ENCODE results near the gene ARAP1. TPM values are rescaled to one million over a fixed set of nuclear protein-coding genes. Genes with fewer than 3 reads are reported as not detected.
"Not testable (repeated sequence)": the region's sequence is repeated elsewhere in the genome, so short reads cannot be mapped to it uniquely, and the experiment has no call there.

The ARAP1 gene
- total RNA-seq: 56.2 and 60.2 TPM in 2 replicates

DNA sequence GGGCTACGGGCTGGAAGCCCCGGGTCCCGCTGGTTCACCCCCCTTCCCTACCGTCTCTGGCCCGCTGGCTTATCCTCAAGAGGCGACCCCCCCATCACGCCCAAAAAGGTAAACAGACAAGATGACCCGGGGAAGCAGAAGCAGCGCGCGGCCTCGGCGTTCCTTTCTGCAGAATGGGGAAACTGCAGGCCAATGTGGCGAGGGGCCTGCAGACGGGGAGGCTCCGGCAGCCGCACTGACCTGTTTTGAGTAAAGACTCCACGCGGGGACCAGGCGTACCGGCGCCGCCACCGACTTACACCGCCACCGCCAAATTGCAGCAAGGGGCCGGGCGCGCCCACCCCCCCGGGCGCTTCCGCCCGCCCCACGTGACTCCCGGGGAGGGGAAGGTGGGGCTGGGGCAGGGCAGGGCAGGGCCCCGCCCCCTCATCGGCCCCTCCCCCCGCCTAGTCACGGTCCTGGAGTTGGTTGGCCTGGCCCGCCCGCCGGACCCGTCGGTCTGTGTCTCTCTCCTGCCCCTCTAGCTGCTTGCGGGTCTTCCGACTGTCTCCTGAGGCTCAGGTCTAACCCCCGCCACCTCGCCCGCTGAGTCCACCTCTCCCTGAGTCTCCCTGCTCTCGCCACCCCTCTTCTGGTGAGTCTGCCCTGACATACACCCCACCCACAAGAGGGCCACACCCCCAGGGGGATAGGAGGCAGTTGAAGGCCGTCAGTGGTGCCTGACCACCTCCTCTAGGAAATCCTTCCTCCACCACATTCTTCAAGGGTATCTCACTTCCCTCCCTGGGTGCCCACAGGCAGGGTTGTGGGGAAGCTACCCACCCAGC is at the start of gene ARAP1:
TSS of gene ARAP1 (minus strand) at position 321 of the 827 bp plus-strand sequence. CDS start 25,280 bp downstream, outside the sequence.
- no peak for DNase-seq (ENCODE audit: low read depth)
- TF ChIP-seq, protein P1, sequence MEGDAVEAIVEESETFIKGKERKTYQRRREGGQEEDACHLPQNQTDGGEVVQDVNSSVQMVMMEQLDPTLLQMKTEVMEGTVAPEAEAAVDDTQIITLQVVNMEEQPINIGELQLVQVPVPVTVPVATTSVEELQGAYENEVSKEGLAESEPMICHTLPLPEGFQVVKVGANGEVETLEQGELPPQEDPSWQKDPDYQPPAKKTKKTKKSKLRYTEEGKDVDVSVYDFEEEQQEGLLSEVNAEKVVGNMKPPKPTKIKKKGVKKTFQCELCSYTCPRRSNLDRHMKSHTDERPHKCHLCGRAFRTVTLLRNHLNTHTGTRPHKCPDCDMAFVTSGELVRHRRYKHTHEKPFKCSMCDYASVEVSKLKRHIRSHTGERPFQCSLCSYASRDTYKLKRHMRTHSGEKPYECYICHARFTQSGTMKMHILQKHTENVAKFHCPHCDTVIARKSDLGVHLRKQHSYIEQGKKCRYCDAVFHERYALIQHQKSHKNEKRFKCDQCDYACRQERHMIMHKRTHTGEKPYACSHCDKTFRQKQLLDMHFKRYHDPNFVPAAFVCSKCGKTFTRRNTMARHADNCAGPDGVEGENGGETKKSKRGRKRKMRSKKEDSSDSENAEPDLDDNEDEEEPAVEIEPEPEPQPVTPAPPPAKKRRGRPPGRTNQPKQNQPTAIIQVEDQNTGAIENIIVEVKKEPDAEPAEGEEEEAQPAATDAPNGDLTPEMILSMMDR (conservative IDR thresholded peaks at IDR 0.05; ENCODE audit: low read depth, low read length): no peak
- peak within 1 kb of the TSS; percentile 68 for H3K4me3 ChIP-seq (ENCODE audit: low read depth, low read length)

DNA sequence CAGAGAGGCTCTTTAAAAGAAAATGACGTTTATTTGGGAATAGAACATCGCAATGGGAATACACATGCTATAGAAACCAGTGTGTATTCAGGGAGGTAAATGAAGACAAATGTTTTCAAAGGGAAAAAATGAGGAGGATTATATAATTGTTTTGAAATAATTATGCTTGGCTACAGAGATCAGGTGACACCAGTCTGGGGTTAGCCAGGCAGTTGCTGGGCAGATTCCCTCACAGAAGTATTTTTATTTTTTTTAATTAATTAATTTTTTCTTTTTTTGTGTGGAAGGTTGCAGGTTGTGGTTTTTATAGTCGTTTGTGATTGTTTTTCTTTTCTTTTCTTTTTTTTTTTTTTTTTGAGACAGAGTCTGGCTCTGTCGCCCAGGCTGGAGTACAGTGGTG is 47.2 kb upstream of the ARAP1 start:
- H3K4me3 ChIP-seq (ENCODE audit: low read depth, low read length): no peak overlapping the region
- TF ChIP-seq, protein P1 (conservative IDR thresholded peaks at IDR 0.05; ENCODE audit: low read depth, low read length): no peak
- DNase-seq (ENCODE audit: low read depth): no peak

GRCh38 chr11:72798361-72798760 is 46.2 kb upstream of the ARAP1 start:
- H3K4me3 ChIP-seq (ENCODE audit: low read depth, low read length): no peak overlapping the region
- DNase-seq (ENCODE audit: low read depth): no peak
- TF ChIP-seq, protein P1 (conservative IDR thresholded peaks at IDR 0.05; ENCODE audit: low read depth, low read length): no peak

DNA sequence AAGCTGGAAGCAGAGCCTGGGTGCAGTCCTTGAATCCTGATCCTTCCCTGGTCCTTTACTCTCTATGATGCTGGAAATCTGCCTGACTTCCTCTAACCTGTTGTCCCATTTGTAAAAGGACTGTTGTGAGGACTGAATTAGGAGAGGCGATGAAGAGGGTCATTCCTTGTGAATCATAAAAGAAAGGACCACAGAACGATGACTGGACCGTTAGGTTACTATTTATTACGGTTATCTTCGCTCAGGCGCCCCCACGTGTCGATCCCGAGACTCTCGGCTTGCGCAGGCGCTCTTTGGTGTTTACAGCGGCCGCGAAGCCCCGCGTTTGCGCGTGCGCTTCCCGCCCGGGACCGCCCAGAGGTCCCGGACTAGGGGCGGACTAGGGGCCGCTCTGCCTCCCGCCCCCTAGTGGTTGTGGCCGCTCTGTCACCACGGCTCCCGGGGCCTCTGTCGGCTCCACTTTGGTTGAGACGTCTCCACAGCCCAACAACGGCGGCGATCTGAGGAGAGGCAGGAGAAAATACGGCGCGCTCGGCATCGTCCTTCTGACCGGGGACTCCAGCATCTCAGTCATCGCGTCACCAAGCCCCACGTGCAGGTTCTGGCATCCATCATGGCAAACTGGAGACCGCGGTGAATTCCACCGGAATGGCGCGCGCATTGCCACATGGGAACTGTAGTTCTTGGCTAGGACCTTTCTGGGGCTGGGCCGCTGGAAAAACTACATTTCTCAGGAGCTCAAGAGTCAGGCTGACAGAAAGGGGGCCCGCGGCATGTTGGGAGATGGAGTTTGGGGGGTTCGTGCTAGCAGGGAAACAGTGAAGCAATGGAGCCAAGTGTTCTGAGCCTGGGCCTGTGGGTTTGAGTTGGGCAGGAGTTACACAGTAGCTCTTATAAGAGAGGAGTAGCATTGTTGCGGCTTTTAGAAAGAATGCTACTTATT is 41.5 kb upstream of the ARAP1 start, which contains the start of gene STARD10:
TSS of gene STARD10 (minus strand) at position 623 of the 943 bp plus-strand sequence. CDS start 12,866 bp downstream, outside the sequence.
- TF ChIP-seq, protein P1 (conservative IDR thresholded peaks at IDR 0.05; ENCODE audit: low read depth, low read length): peak; percentile 94
- peak within 1 kb of the TSS; percentile 87 for H3K4me3 ChIP-seq (ENCODE audit: low read depth, low read length)
- DNase-seq (ENCODE audit: low read depth): no peak

DNA sequence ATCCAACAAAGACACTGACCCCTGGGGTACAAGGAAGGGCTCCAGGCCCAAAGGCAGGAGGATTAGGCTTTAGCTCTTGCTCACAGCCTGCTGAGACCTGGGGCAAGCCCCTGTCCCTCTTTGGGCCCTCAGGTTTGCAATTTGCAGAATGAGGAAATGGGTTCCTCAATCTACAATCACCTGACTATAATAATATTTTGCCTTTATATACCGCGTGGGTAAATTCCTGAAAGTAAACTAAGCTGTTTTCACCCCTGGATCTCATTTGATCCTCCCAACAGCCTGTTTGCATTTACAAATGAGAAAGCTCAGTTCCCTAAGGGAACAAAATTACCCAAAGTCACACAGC is 40.8 kb upstream of the ARAP1 start:
- no peak for DNase-seq (ENCODE audit: low read depth)
- TF ChIP-seq, protein P1 (conservative IDR thresholded peaks at IDR 0.05; ENCODE audit: low read depth, low read length): no peak
- H3K4me3 ChIP-seq (ENCODE audit: low read depth, low read length): peak overlapping the region; percentile 87

GRCh38 chr11:72792437-72793021 is 40.3 kb upstream of the ARAP1 start:
- DNase-seq (ENCODE audit: low read depth): no peak
- H3K4me3 ChIP-seq (ENCODE audit: low read depth, low read length): no peak overlapping the region
- TF ChIP-seq, protein P1 (conservative IDR thresholded peaks at IDR 0.05; ENCODE audit: low read depth, low read length): no peak

DNA sequence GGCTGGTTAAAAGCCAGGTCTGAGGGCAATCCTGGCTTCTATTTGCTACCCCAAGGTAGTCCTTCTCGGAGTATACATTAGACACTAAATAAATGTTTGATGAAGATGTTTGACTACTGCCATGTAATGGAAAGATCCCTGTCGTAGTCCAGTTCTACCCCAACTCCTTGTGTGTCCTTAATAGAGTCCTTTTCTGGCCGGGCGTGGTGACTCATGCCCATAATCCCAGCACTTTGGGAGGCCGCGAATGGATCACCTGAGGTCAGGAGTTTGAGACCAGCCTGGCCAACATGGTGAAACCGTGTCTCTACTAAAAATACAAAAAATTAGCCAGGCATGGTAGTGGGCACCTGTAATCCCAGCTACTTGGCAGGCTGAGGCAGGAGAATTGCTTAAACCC is 39.0 kb upstream of the ARAP1 start:
- H3K4me3 ChIP-seq (ENCODE audit: low read depth, low read length); DNase-seq (ENCODE audit: low read depth): not testable (repeated sequence)
